T-helper 1 cell (primary cell): Measurements from ENCODE around the gene KCNC1.

Experiments
- DNase-seq, 5 donors: peaks; one replicate each; pipeline ENCODE4 v3.0.0-alpha.2; 2012 to 2020

KCNC1 gene

DNA sequence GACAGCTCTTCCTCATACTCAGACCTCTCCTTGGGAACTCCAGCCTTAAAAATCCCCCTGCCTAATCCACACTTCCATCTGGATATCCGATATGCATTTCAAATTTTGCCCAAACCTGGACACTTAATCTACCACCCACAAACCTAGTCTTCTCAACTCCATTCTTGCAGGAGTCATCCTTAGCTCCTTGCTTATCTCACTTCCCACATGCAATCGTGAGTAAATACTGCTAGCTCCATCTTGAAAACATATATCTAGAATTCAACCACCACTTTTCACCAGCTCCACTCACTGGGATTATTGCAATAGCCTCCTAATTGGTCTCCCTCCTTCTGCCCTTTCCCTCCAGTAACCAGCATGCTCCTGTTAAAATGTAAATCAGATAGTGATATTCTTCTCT, 17.8 kb upstream of the KCNC1 start:
- no peak for DNase-seq

DNA sequence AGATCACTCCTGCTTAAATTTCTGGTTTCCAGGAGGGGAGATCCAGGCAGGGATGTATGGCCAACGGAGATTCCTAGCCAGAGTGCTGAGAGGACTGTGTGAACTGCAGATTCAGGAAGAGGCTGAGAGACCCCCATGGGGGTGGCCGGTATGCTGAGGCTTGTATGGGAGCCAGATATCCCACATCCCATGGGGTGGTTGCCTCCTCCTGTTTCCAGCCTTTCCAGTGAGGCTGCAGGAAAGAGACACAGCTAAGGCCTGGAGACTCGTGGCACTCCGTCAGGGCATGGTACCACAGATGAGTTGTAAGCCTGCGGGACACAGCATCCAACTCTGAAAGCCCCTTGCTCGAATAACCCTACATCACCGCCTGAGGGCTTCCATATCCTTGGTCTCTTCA, 16.6 kb upstream of the KCNC1 start:
- no peak for DNase-seq

DNA sequence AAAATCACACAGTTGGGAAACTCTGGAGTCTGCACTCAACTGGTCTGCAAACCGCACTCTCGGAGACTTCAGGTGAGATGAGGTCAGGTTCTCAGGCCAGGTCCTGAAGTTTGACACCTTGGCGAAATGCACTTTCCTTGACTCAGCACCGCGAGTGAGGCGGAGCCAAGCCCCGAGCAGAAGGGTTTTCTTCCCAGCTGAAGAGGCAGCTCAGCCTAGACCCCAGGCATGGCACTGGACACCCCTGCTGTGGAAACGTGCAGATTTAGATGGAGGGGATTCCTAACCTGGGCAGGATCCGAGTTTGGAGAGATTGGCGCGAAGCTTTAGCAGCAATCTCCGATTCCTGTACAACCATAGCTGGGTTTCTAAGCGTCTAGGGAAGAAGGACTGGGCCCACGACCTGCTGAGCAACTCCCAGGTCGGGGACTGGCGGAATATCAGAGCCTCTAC, 16.0 kb upstream of the KCNC1 start:
- DNase-seq, result no peak

DNA sequence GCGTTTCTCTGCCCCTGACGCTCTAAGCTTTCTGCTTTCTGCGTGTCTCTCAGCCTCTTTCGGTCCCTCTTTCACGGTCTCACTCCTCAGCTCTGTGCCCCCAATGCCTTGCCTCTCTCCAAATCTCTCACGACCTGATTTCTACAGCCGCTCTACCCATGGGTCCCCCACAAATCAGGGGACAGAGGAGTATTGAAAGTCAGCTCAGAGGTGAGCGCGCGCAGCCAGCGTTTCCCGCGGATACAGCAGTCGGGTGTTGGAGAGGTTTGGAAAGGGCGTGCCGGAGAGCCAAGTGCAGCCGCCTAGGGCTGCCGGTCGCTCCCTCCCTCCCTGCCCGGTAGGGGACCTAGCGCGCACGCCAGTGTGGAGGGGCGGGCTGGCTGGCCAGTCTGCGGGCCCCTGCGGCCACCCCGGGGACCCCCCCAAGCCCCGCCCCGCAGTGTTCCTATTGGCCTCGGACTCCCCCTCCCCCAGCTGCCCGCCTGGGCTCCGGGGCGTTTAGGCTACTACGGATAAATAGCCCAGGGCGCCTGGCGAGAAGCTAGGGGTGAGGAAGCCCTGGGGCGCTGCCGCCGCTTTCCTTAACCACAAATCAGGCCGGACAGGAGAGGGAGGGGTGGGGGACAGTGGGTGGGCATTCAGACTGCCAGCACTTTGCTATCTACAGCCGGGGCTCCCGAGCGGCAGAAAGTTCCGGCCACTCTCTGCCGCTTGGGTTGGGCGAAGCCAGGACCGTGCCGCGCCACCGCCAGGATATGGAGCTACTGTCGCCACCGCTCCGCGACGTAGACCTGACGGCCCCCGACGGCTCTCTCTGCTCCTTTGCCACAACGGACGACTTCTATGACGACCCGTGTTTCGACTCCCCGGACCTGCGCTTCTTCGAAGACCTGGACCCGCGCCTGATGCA, 15.3 kb upstream of the KCNC1 start, which contains the start of gene MYOD1:
MYOD1 (plus strand) TSS at position 544 of the 910 bp plus-strand sequence; CDS start at position 756, 212 bp downstream.
- no peak for DNase-seq

- DNase-seq, result no peak
Observed at GRCh38 chr11:17719938-17720795, 14.4 kb upstream of the KCNC1 start.

DNA sequence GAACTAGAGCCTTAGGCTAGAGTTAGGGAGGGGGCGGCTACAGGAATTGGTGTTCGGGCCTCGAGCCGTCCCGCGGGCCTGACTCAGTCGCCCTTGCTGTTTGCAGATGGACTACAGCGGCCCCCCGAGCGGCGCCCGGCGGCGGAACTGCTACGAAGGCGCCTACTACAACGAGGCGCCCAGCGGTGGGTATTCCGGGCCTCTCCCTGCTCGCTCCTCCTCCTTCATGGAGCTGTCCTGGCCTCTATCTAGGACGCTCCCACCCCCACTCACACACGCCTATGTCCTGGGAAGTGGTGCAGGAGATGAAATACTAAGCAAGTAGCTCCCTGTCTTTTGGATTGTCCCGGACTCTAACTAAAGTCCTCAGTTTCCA, 13.8 kb upstream of the KCNC1 start:
- no peak for DNase-seq

DNA sequence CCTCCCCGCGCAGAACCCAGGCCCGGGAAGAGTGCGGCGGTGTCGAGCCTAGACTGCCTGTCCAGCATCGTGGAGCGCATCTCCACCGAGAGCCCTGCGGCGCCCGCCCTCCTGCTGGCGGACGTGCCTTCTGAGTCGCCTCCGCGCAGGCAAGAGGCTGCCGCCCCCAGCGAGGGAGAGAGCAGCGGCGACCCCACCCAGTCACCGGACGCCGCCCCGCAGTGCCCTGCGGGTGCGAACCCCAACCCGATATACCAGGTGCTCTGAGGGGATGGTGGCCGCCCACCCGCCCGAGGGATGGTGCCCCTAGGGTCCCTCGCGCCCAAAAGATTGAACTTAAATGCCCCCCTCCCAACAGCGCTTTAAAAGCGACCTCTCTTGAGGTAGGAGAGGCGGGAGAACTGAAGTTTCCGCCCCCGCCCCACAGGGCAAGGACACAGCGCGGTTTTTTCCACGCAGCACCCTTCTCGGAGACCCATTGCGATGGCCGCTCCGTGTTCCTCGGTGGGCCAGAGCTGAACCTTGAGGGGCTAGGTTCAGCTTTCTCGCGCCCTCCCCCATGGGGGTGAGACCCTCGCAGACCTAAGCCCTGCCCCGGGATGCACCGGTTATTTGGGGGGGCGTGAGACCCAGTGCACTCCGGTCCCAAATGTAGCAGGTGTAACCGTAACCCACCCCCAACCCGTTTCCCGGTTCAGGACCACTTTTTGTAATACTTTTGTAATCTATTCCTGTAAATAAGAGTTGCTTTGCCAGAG, 13.2 kb upstream of the KCNC1 start:
- no peak for DNase-seq

GRCh38 chr11:17722000-17722643, 12.5 kb upstream of the KCNC1 start:
- DNase-seq, result no peak

- no peak for DNase-seq
Observed at GRCh38 chr11:17724020-17724908, 10.3 kb upstream of the KCNC1 start.

- DNase-seq, result no peak
Observed at GRCh38 chr11:17725174-17725573, 9.4 kb upstream of the KCNC1 start.

DNA sequence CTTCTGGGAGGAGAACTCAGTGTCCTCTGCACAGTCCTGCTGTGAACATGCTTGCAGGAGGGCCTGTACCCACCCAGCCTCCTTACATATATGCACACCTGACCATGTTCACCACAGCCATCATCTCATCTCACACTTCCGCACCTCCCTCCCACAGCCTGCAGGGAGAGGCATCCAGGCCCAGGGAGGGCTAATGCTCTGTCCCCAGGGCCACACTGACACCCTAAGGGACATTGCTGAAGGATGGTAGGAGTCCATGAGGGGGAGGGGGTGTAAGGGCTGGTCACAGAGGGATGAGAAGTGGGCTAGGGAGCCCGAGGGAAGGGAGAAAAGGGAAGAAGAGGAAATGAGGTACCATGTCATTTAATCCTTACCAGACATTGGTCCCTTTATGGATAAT, 4.4 kb upstream of the KCNC1 start:
- no peak for DNase-seq

GRCh38 chr11:17730608-17731462, 3.7 kb upstream of the KCNC1 start:
- peak in 3 of 5 donors; percentile 21 to 46 (median 26) for DNase-seq

GRCh38 chr11:17733261-17733660, 1.3 kb upstream of the KCNC1 start:
- DNase-seq, result no peak

- peak in 2 of 5 donors; percentile 6 to 14 for DNase-seq
Observed at GRCh38 chr11:17734986-17735817, 621 bp downstream of the KCNC1 start.

DNA sequence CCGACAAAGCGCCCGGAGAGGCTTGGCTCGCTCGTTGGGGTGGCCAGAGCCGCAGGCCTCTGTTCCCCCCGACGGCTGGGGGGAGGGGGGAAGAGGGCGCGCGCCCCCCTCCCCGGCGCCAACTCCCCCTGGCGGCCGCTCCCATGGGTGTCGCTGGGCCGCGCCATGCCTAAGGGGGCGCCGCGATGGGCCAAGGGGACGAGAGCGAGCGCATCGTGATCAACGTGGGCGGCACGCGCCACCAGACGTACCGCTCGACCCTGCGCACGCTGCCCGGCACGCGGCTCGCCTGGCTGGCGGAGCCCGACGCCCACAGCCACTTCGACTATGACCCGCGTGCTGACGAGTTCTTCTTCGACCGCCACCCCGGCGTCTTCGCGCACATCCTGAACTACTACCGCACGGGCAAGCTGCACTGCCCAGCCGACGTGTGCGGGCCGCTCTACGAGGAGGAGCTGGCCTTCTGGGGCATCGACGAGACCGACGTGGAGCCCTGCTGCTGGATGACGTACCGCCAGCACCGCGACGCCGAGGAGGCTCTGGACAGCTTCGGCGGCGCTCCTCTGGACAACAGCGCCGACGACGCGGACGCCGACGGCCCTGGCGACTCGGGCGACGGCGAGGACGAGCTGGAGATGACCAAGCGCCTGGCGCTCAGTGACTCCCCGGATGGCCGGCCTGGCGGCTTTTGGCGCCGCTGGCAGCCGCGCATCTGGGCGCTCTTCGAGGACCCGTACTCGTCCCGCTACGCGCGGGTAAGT, 1.4 kb downstream of the KCNC1 start:
- DNase-seq, result no peak

- no peak for DNase-seq
Observed at GRCh38 chr11:17736579-17736893, 2.0 kb downstream of the KCNC1 start.

DNA sequence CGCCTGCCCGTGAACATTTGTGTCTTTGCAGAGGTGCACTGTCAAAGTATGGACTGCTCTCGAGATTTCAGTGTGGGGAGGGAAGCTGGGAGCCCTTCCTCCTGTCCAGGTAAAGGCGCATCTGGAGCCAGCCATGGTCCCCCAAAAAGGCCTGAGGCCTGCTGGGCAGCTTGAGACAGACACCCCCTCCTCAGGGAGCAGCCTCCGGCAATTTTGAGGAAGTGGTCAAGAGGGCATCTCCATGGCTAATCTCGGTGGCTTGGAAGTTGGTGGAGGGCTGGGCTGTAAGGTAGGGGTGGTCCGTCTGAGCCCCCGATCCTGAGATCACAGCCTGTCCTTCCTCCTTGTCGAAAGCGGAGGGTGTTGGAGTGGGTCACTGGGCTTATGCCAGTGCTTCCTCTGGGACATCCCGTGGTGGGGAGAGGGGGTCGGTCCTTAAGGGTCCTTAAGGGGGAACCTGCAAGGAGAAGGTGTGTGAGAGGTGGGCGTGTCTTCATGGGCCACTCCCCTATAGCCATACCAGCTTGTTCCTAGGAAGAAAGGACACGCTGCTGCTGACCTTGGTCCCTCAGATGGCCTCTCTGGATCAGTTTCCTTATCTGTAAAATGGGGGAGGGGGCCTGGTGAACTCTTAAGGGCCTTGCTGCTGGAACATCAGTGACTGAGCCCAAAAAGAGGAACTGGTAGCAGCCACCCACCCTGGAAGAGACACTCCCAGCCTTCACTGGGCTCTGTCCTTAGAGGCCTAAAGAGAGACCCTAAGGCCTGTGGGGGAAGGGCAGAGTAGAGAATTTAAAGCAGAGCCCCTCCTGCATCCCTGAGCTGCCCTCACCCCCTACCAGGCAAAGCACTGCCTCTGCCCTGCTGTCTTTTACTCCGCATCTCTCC, 2.6 kb downstream of the KCNC1 start:
- no peak for DNase-seq
